ENCODE data around the gene IFNA6. TPM values are rescaled to one million over a fixed set of nuclear protein-coding genes. Genes with fewer than 3 reads are reported as not detected.

IFNA6 gene
- polyA plus RNA-seq, 1 donor: not detected

- DNase-seq: no peak
Measured at GRCh38 chr9:21331676-21332402, 18.8 kb downstream of the IFNA6 start.

GRCh38 chr9:21326526-21327139 lies 24.1 kb downstream of the IFNA6 start:
- DNase-seq: peak; percentile 43

GRCh38 chr9:21324047-21324446 lies 26.6 kb downstream of the IFNA6 start:
- DNase-seq: no peak

- DNase-seq: peak; percentile 26
Measured at GRCh38 chr9:21322911-21323461, 27.7 kb downstream of the IFNA6 start.

- no peak for DNase-seq
Measured at GRCh38 chr9:21320465-21320864, 30.2 kb downstream of the IFNA6 start.

GRCh38 chr9:21317956-21318923 lies 32.4 kb downstream of the IFNA6 start:
- DNase-seq: peak; percentile 44

GRCh38 chr9:21316860-21317259 lies 33.8 kb downstream of the IFNA6 start:
- DNase-seq: no peak

GRCh38 chr9:21316032-21316842 lies 34.5 kb downstream of the IFNA6 start:
- DNase-seq: no peak

GRCh38 chr9:21314152-21314551 lies 36.5 kb downstream of the IFNA6 start:
- DNase-seq: no peak

GRCh38 chr9:21311889-21312288 lies 38.8 kb downstream of the IFNA6 start:
- DNase-seq: no peak

GRCh38 chr9:21305213-21305612 lies 45.5 kb downstream of the IFNA6 start, which contains the start of gene IFNA5:
Gene IFNA5 (minus strand): TSS chr9:21305313. CDS start chr9:21305256, 57 bp downstream.
- DNase-seq: no peak

Other genes with a start within 250 kb of the IFNA6 start
- gene IFNW1, start 209.1 kb downstream of the IFNA6 start, polyA plus RNA-seq (ENCODE audit: insufficient read length): not detected
- not detected for gene IFNA21, start 184.2 kb downstream of the IFNA6 start, polyA plus RNA-seq (ENCODE audit: insufficient read length)
- not detected for gene IFNA4, start 163.3 kb downstream of the IFNA6 start, polyA plus RNA-seq (ENCODE audit: insufficient read length)
- not detected for gene IFNA7, start 148.7 kb downstream of the IFNA6 start, polyA plus RNA-seq (ENCODE audit: insufficient read length)
- not detected for gene IFNA10, start 143.7 kb downstream of the IFNA6 start, polyA plus RNA-seq (ENCODE audit: insufficient read length)
- not detected for gene IFNA16, start 133.6 kb downstream of the IFNA6 start, polyA plus RNA-seq (ENCODE audit: insufficient read length)
- not detected for gene IFNA17, start 122.7 kb downstream of the IFNA6 start, polyA plus RNA-seq (ENCODE audit: insufficient read length)
- not detected for gene IFNA14, start 110.9 kb downstream of the IFNA6 start, polyA plus RNA-seq (ENCODE audit: insufficient read length)
- gene IFNA5, start 45.6 kb downstream of the IFNA6 start, polyA plus RNA-seq (ENCODE audit: insufficient read length): not detected
- gene KLHL9, start 15.5 kb downstream of the IFNA6 start, polyA plus RNA-seq (ENCODE audit: insufficient read length): 53.7 TPM
- gene IFNA13, start 17.2 kb upstream of the IFNA6 start, polyA plus RNA-seq (ENCODE audit: insufficient read length): not detected
- not detected for gene IFNA2, start 34.5 kb upstream of the IFNA6 start, polyA plus RNA-seq (ENCODE audit: insufficient read length)
- not detected for gene IFNA8, start 58.2 kb upstream of the IFNA6 start, polyA plus RNA-seq (ENCODE audit: insufficient read length)
- not detected for gene IFNA1, start 89.6 kb upstream of the IFNA6 start, polyA plus RNA-seq (ENCODE audit: insufficient read length)
- gene IFNE, start 131.4 kb upstream of the IFNA6 start, polyA plus RNA-seq (ENCODE audit: insufficient read length): 0.15 TPM

Measured in left kidney (tissue), 2 donors.